Keratinocyte (primary cell): ENCODE results near the gene GNB5.

Source experiments
- CTCF ChIP-seq, 3 experiments: IDR thresholded peaks in 1 of 3; conservative IDR thresholded peaks in 1 of 3; optimal IDR thresholded peaks in 1 of 3; 2 replicates in 2 of 3; 3 replicates in 1 of 3; pipeline versions ENCODE3 to v1.5.1; 2011; ENCODE audit warnings: low read length in 3 of 3, mild to moderate bottlenecking in 3 of 3, moderate library complexity in 2 of 3, control low read depth in 1 of 3, inconsistent platforms in 1 of 3; ENCODE audit not compliant: insufficient read depth in 2 of 3; ENCODE audit errors: extremely low read depth in 1 of 3
- EZH2 ChIP-seq: IDR thresholded peaks from one replicate; pipeline ENCODE4 v1.6.1; 2012; ENCODE audit warnings: inconsistent platforms, mild to moderate bottlenecking, low read length, moderate library complexity

GRCh38 chr15:52200831-52201365 lies 9.7 kb upstream of the GNB5 start:
- TF ChIP-seq CTCF (optimal IDR thresholded peaks at IDR 0.05 in 1 of 3, IDR thresholded peaks at IDR 0.05 in 1 of 3, conservative IDR thresholded peaks at IDR 0.05 in 1 of 3; ENCODE audit: extremely low read depth in 1 of 3, insufficient read depth in 2 of 3, low read length in 3 of 3): no peak
- no peak for TF ChIP-seq EZH2
